NCI-H510A treated with DMSO at 0.1 percent for 48 hours (cell line): ENCODE results near the gene NUP210L.

Experiments
- DNase-seq: peaks from one replicate; lab custom pipeline; 2025; lab: John Stamatoyannopoulos, UW

NUP210L gene

GRCh38 chr1:153944005-153944826 lies 210.7 kb downstream of the NUP210L start:
- DNase-seq = no peak

GRCh38 chr1:153942766-153943549 lies 211.9 kb downstream of the NUP210L start:
- DNase-seq = no peak
